ENCODE data around the gene MLST8. TPM values are rescaled to one million over a fixed set of nuclear protein-coding genes. Genes with fewer than 3 reads are reported as not detected.

MLST8 gene
- total and polyA plus RNA-seq, 2 donors (not counting 3 experiments of a cell fraction or from before 2014, with no cell fraction given) = 36.9 to 129 TPM

DNA sequence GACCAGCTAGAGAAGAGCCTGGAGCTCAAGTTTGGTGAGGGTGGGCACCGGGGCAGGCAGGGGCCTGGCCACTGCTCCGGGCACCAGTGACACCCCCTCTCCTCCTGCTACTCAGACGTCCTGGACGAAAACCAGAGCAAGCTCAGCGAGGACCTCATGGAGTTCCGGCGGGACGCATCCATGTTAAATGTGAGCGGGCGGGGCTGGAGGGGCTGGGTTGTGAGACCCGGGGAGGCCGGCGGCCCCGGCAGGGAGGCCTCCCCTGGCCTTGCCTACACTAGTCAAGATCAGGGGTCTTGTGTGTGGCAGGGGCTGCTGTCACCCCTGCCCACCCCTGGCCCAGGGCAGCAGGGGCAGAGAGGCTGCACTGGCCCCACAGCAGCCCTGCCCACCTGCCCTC lies 31.9 kb upstream of the MLST8 start:
- Histone ChIP-seq H4K20me1 (replicated peaks; ENCODE audit: control insufficient read depth, extremely low read depth, insufficient read depth, low read length) (no peaks in the 10 kb centered on the region), H3K79me2 (ENCODE audit: control insufficient read depth, insufficient read depth, low read length) (peaks cover 35% of the 10 kb centered on the region), H3K9me3 (replicated peaks; ENCODE audit: control insufficient read depth, insufficient read depth, low read length) (no peaks in the 10 kb centered on the region), H3K36me3 (ENCODE audit: control insufficient read depth in 2 of 2, extremely low read depth in 1 of 2, insufficient read depth in 2 of 2, low read length in 2 of 2) (peaks cover 23 to 46% of the 10 kb centered on the region in 2 experiments), H2AFZ (ENCODE audit: low read depth, low read length) (no peak overlapping the region), H3K4me3 (replicated peaks in 1 of 3; ENCODE audit: insufficient read depth in 1 of 3, low read depth in 1 of 3, low read length in 3 of 3) (no peak overlapping the region), H3K9me1 (replicated peaks; ENCODE audit: control insufficient read depth, extremely low read depth, insufficient read depth, low read length) (no peaks in the 10 kb centered on the region), H3K9ac (replicated peaks; ENCODE audit: extremely low read depth, insufficient read depth, low read length) (no peak overlapping the region), H3K27ac (ENCODE audit: insufficient read depth, low read depth, low read length) (no peak overlapping the region), H3K27me3 (ENCODE audit: control insufficient read depth in 2 of 2, insufficient read depth in 2 of 2, low read length in 2 of 2) (no peaks in the 10 kb centered on the region), H3K4me2 (ENCODE audit: insufficient read depth, low read length) (no peak overlapping the region), H3K4me1 (ENCODE audit: control insufficient read depth, extremely low read depth, insufficient read depth, low read length) (peaks cover 24% of the 10 kb centered on the region)
- BruUV-seq (replicated peaks) = no TSS peak
- ChIA-PET POLR2A (interaction anchor here (1.1 kb wide), 1 partner anchor 18 kb away, joined by 7 read pairs; the partner anchor contains the start of gene TRAF7), CTCF (interaction anchor here (1.2 kb wide), 1 partner anchor 19 kb away, joined by 4 read pairs; no protein-coding TSS in a partner anchor)
- DNase-seq (ENCODE audit: low read depth, low spot score) (no peak), FAIRE-seq (no peak)
- intact Hi-C loops (cut with micrococcal nuclease) (no loop called here), dilution Hi-C loops (cut with MboI; ENCODE audit: extremely low pct_ligation_motif_present, low sequenced_read_pairs) (loop anchor here (25.0 kb wide), 1 partner anchor 136 kb away; the partner anchor contains the start of genes NHERF2, NTHL1 and TSC2)
- no peak for TF ChIP-seq JUN (IDR thresholded peaks at IDR 0.05; ENCODE audit: borderline replicate concordance, insufficient read depth, insufficient read length, low read depth)
- no peak for TF ChIP-seq FOS (IDR thresholded peaks at IDR 0.05; ENCODE audit: borderline replicate concordance, insufficient read depth, low read length)
- no peak for TF ChIP-seq POLR2AphosphoS5 (IDR thresholded peaks at IDR 0.05; ENCODE audit: insufficient read depth, low read depth, low read length)
- no peak for TF ChIP-seq GATA2 (IDR thresholded peaks at IDR 0.05; ENCODE audit: insufficient read depth, insufficient read length, low read depth, low read length)
- no peak for TF ChIP-seq MYC (IDR thresholded peaks at IDR 0.05; ENCODE audit: low read depth, low read length)
- no peak for TF ChIP-seq EZH2 (IDR thresholded peaks at IDR 0.05; ENCODE audit: borderline replicate concordance, low read depth, low read length, severe bottlenecking)
- no peak for TF ChIP-seq POLR2A (IDR thresholded peaks at IDR 0.05; ENCODE audit: low read depth, low read length)
- TF ChIP-seq, protein P1, sequence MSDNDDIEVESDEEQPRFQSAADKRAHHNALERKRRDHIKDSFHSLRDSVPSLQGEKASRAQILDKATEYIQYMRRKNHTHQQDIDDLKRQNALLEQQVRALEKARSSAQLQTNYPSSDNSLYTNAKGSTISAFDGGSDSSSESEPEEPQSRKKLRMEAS (IDR thresholded peaks at IDR 0.05; ENCODE audit: insufficient read depth, insufficient read length) = no peak
- TF ChIP-seq, protein P2, sequence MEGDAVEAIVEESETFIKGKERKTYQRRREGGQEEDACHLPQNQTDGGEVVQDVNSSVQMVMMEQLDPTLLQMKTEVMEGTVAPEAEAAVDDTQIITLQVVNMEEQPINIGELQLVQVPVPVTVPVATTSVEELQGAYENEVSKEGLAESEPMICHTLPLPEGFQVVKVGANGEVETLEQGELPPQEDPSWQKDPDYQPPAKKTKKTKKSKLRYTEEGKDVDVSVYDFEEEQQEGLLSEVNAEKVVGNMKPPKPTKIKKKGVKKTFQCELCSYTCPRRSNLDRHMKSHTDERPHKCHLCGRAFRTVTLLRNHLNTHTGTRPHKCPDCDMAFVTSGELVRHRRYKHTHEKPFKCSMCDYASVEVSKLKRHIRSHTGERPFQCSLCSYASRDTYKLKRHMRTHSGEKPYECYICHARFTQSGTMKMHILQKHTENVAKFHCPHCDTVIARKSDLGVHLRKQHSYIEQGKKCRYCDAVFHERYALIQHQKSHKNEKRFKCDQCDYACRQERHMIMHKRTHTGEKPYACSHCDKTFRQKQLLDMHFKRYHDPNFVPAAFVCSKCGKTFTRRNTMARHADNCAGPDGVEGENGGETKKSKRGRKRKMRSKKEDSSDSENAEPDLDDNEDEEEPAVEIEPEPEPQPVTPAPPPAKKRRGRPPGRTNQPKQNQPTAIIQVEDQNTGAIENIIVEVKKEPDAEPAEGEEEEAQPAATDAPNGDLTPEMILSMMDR (IDR thresholded peaks at IDR 0.05; ENCODE audit: extremely low read depth in 1 of 2, insufficient read depth in 1 of 2, low read depth in 1 of 2, low read length in 2 of 2) = no peak

All from endothelial cell of umbilical vein (primary cell).